ENCODE data around the gene SPATC1L. TPM values are rescaled to one million over a fixed set of nuclear protein-coding genes. Genes with fewer than 3 reads are reported as not detected.

The SPATC1L gene
- total and polyA plus RNA-seq, 8 donors, result 5.0 to 17.7 (median 12.8) TPM

DNA sequence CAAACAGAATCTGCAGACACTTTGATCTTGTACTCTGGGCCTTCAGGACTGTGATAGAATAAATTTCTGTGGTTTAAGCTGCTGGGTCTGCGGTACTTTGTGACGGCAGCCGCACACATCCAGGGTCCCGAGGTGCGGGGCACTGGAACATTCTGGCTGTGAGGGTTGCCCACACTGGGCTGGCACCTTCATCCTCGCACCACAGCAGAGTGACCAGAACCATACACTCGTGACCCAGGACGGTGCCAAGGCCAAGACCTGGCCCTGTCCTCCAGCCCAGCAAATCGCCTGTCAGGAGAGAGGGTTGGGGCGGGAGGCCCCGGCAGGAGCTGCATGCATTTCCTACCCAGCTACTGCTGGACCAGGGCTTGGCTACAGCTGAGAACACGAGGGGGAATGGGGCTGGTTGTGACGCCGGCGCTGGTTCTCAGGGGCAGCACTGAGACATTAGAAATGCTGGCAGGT is 26.2 kb downstream of the SPATC1L start:
- Histone ChIP-seq H3K27ac (no peak overlapping the region), H3K36me3 (peaks cover 0 to 10% of the 10 kb centered on the region in 2 donors), H3K4me1 (peaks cover 0 to 6% of the 10 kb centered on the region in 2 donors), H3K27me3 (peaks cover 0 to 3% of the 10 kb centered on the region in 2 donors), H3K9me3 (peaks cover 0 to 7% of the 10 kb centered on the region in 2 donors), H3K4me3 (no peak overlapping the region)
- DNase-seq, result peak in 2 of 4 donors; percentile 29 to 62
- intact Hi-C loops (cut with DNase I), result no loop called here
- ATAC-seq, result no peak
- TF ChIP-seq, protein P1, sequence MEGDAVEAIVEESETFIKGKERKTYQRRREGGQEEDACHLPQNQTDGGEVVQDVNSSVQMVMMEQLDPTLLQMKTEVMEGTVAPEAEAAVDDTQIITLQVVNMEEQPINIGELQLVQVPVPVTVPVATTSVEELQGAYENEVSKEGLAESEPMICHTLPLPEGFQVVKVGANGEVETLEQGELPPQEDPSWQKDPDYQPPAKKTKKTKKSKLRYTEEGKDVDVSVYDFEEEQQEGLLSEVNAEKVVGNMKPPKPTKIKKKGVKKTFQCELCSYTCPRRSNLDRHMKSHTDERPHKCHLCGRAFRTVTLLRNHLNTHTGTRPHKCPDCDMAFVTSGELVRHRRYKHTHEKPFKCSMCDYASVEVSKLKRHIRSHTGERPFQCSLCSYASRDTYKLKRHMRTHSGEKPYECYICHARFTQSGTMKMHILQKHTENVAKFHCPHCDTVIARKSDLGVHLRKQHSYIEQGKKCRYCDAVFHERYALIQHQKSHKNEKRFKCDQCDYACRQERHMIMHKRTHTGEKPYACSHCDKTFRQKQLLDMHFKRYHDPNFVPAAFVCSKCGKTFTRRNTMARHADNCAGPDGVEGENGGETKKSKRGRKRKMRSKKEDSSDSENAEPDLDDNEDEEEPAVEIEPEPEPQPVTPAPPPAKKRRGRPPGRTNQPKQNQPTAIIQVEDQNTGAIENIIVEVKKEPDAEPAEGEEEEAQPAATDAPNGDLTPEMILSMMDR (IDR thresholded peaks at IDR 0.05), result no peak

DNA sequence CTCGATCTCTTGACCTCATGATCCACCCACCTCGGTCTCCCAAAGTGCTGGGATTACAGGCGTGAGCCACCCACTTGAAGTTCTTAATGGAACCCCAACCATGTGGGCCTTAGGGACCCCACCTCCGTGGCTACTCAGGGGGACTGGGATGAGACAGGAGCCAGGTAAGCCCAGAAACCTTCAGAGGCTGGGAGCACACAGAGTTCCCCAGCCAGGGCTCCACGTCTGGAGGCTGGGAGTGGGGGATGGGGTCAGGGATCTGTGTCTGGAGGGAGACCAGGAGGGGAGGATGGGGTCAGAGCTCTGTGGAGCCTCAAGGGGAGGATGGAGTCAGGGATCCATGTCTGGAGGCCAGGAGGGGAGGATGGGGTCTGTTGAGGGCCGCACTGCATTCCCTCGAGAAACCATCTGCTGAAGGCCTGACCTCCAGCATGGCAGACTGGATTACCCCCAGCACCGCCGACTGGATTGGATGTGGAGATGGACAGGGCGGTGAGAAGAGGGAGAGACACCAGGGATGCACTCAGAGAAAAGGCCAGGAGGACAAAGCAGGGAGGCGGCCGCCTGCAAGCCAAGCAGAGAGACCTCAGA is 26.8 kb downstream of the SPATC1L start:
- H3K9me3 ChIP-seq, result peaks cover 0 to 7% of the 10 kb centered on the region in 2 donors
- peaks cover 0 to 7% of the 10 kb centered on the region in 2 donors for H3K4me1 ChIP-seq
- no peak overlapping the region for H3K27ac ChIP-seq
- H3K36me3 ChIP-seq, result peaks cover 0 to 10% of the 10 kb centered on the region in 2 donors
- H3K4me3 ChIP-seq, result no peak overlapping the region
- TF ChIP-seq, protein P1 (IDR thresholded peaks at IDR 0.05), result no peak
- peaks cover 0 to 8% of the 10 kb centered on the region in 2 donors for H3K27me3 ChIP-seq
- intact Hi-C loops (cut with DNase I), result no loop called here
- DNase-seq, result no peak
- no peak for ATAC-seq

DNA sequence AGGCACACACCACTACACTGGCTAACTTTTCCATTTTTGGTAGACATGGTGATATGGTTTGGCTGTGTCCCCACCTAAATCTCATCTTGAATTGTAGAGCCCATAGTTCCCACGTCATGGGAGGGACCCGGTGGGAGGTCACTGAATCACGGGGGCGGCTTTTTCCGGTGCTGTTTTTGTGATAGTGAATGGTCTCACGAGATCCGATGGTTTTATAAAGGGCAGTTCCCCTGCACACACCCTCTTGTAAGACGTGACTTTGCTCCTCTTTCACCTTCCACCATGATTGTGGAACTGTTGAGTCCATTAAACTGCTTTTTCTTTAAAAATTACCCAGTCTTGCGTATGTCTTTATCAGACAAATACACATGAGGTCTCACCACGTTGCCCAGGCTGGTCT is 27.6 kb downstream of the SPATC1L start:
- ATAC-seq, result no peak
- H3K4me3 ChIP-seq, result no peak overlapping the region
- peaks cover 0 to 8% of the 10 kb centered on the region in 2 donors for H3K36me3 ChIP-seq
- no peak overlapping the region for H3K27ac ChIP-seq
- H3K4me1 ChIP-seq, result peaks cover 0 to 7% of the 10 kb centered on the region in 2 donors
- H3K9me3 ChIP-seq, result peaks cover 0 to 5% of the 10 kb centered on the region in 2 donors
- TF ChIP-seq, protein P1 (IDR thresholded peaks at IDR 0.05), result no peak
- DNase-seq, result no peak
- intact Hi-C loops (cut with DNase I), result no loop called here
- H3K27me3 ChIP-seq, result peaks cover 0 to 9% of the 10 kb centered on the region in 2 donors

DNA sequence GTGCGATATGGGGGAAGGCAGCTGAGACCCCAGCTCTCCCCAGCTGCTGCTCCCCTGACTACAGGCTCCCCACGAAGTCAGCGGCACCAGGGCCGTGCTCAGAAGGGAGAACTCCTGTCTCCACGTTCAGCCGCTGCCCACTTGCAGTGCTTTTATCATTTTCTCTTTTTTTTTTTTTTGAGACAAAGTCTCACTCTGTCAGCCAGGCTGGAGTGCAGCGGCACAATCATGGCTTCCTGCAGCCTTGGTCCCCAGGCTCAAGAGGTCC is 27.9 kb downstream of the SPATC1L start:
- H3K27ac ChIP-seq, result no peak overlapping the region
- peaks cover 0 to 11% of the 10 kb centered on the region in 2 donors for H3K27me3 ChIP-seq
- ATAC-seq (no peak), DNase-seq (peak in 1 of 4 donors; percentile 66)
- TF ChIP-seq, protein P1 (IDR thresholded peaks at IDR 0.05), result no peak
- peaks cover 0 to 4% of the 10 kb centered on the region in 2 donors for H3K36me3 ChIP-seq
- intact Hi-C loops (cut with DNase I), result no loop called here
- no peak overlapping the region for H3K4me3 ChIP-seq
- H3K9me3 ChIP-seq, result peaks cover 0 to 4% of the 10 kb centered on the region in 2 donors
- peaks cover 0 to 7% of the 10 kb centered on the region in 2 donors for H3K4me1 ChIP-seq

DNA sequence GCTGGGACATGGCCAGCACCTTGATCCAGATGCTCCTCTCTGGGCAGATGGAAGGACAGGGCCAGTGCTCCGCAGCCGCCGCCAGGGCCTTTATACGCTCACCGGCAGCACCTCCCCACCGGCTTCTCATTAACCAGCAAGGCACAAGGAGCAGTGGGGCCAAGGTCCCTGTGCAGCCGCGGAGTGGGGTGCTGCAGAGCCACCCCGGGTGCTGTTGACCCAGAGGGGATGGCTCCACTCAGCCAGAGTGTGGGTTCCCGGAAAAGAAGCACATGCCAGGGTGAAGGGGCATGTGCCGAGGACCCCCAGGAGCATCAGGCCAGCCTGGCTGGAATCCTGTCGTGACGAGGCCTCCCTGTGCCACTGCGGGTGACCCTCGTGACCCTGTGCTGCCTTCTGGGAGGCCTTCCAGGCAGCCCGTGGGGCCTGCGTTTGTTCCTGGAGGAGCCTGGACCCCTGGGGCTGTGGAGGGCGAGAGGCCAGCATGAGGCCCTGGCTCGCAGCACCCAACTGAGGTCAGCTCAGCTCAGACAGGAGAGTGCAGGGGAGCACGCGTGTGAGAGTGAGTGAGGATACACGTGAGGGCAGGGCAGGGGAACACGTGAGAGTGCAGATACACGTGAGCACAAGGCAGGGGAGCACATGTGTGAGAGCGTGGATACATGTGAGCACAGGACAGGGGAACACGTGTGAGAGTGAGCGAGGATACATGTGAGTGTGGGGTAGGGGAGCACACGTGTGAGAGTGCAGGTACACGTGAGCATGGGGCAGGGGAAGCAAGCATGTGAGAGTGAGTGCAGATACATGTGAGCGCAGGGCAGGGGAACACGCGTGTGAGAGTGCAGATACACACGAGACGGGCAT is 28.5 kb downstream of the SPATC1L start, which contains the start of gene FTCD:
FTCD (minus strand) TSS at position 66 of the 864 bp plus-strand sequence; CDS start at position 10, 56 bp downstream.
- ATAC-seq (no peak), DNase-seq (no peak)
- Histone ChIP-seq H3K4me3 (no peak within 1 kb of the TSS), H3K4me1 (peaks cover 0 to 7% of the 10 kb centered on the region in 2 donors), H3K27me3 (peaks cover 0 to 15% of the 10 kb centered on the region in 2 donors), H3K36me3 (no peaks in the 10 kb centered on the region), H3K9me3 (no peaks in the 10 kb centered on the region), H3K27ac (no peak within 1 kb of the TSS)
- TF ChIP-seq, protein P1 (IDR thresholded peaks at IDR 0.05), result no peak
- intact Hi-C loops (cut with DNase I), result no loop called here
